ENCODE results near the gene FXYD5.
A peak's percentile ranks its signal among the peaks of the same experiment; 100 is the strongest.

The FXYD5 gene

GRCh38 chr19:35208121-35208520 is 53.6 kb downstream of the FXYD5 start:
- Histone ChIP-seq H3K4me1 (ENCODE audit: control insufficient read depth, low read length) (peaks cover 77% of the 10 kb centered on the region), H3K4me2 (ENCODE audit: low read length) (no peak overlapping the region), H3K36me3 (ENCODE audit: control insufficient read depth, low read length) (peaks cover 3% of the 10 kb centered on the region; the same call in 1 of the 2 replicates), H3K27me3 (ENCODE audit: control insufficient read depth, low read length) (no peaks in the 10 kb centered on the region), H3K9me3 (ENCODE audit: control insufficient read depth, insufficient read depth, low read length) (no peaks in the 10 kb centered on the region), H4K20me1 (ENCODE audit: control insufficient read depth, insufficient read depth, low read depth, low read length) (no peaks in the 10 kb centered on the region), H3K79me2 (ENCODE audit: control insufficient read depth, low read length) (no peaks in the 10 kb centered on the region), H3K9me2 (replicated peaks; ENCODE audit: control insufficient read depth, low read length) (no peaks in the 10 kb centered on the region), H3K4me3 (ENCODE audit: low read length) (no peak overlapping the region), H3F3A (ENCODE audit: control insufficient read depth, insufficient read depth) (peaks cover 25% of the 10 kb centered on the region), H3K27ac (ENCODE audit: low read depth, low read length) (peak overlapping the region; percentile 16; the same call in 1 of the 2 replicates)
- no peak for TF ChIP-seq CTCF (IDR thresholded peaks at IDR 0.05; ENCODE audit: low read depth, low read length, poor library complexity, severe bottlenecking)
- no peak for TF ChIP-seq EZH2phosphoT487 (IDR thresholded peaks at IDR 0.05; ENCODE audit: borderline replicate concordance, low read length)

- peaks cover 25% of the 10 kb centered on the region for H3F3A ChIP-seq (ENCODE audit: control insufficient read depth, insufficient read depth)
- no peak overlapping the region for H3K27ac ChIP-seq (ENCODE audit: low read depth, low read length)
- no peak overlapping the region for H3K4me2 ChIP-seq (ENCODE audit: low read length)
- H3K36me3 ChIP-seq (ENCODE audit: control insufficient read depth, low read length): peaks cover 3% of the 10 kb centered on the region; the same call in 1 of the 2 replicates
- peaks cover 84% of the 10 kb centered on the region for H3K4me1 ChIP-seq (ENCODE audit: control insufficient read depth, low read length)
- no peaks in the 10 kb centered on the region for H3K27me3 ChIP-seq (ENCODE audit: control insufficient read depth, low read length)
- H3K9me3 ChIP-seq (ENCODE audit: control insufficient read depth, insufficient read depth, low read length): no peaks in the 10 kb centered on the region
- TF ChIP-seq EZH2phosphoT487 (IDR thresholded peaks at IDR 0.05; ENCODE audit: borderline replicate concordance, low read length): no peak
- no peak for TF ChIP-seq CTCF (IDR thresholded peaks at IDR 0.05; ENCODE audit: low read depth, low read length, poor library complexity, severe bottlenecking)
- H3K9me2 ChIP-seq (replicated peaks; ENCODE audit: control insufficient read depth, low read length): no peaks in the 10 kb centered on the region
- H3K79me2 ChIP-seq (ENCODE audit: control insufficient read depth, low read length): no peaks in the 10 kb centered on the region
- H4K20me1 ChIP-seq (ENCODE audit: control insufficient read depth, insufficient read depth, low read depth, low read length): no peaks in the 10 kb centered on the region
- H3K4me3 ChIP-seq (ENCODE audit: low read length): no peak overlapping the region
Observed at GRCh38 chr19:35209646-35210045, 55.1 kb downstream of the FXYD5 start.

- Histone ChIP-seq H3K79me2 (ENCODE audit: control insufficient read depth, low read length) (no peaks in the 10 kb centered on the region), H3F3A (ENCODE audit: control insufficient read depth, insufficient read depth) (peaks cover 15% of the 10 kb centered on the region), H4K20me1 (ENCODE audit: control insufficient read depth, insufficient read depth, low read depth, low read length) (no peaks in the 10 kb centered on the region), H3K4me1 (ENCODE audit: control insufficient read depth, low read length) (peaks cover 75% of the 10 kb centered on the region), H3K4me2 (ENCODE audit: low read length) (peak overlapping the region; percentile 54), H3K4me3 (ENCODE audit: low read length) (peak overlapping the region; percentile 15), H3K27me3 (ENCODE audit: control insufficient read depth, low read length) (no peaks in the 10 kb centered on the region), H3K27ac (ENCODE audit: low read depth, low read length) (peak overlapping the region; percentile 22), H3K9me2 (replicated peaks; ENCODE audit: control insufficient read depth, low read length) (no peaks in the 10 kb centered on the region), H3K9me3 (ENCODE audit: control insufficient read depth, insufficient read depth, low read length) (no peaks in the 10 kb centered on the region), H3K36me3 (ENCODE audit: control insufficient read depth, low read length) (no peaks in the 10 kb centered on the region)
- TF ChIP-seq EZH2phosphoT487 (IDR thresholded peaks at IDR 0.05; ENCODE audit: borderline replicate concordance, low read length): no peak
- peak; percentile 58 for TF ChIP-seq CTCF (IDR thresholded peaks at IDR 0.05; ENCODE audit: low read depth, low read length, poor library complexity, severe bottlenecking)
Observed at GRCh38 chr19:35211545-35212230, 57.2 kb downstream of the FXYD5 start.
